MV-4-11 (cell line): ENCODE data around the gene INPP5K.

ENCODE experiments used
- DNase-seq: peaks from one replicate; lab custom pipeline; 2025; lab: John Stamatoyannopoulos, UW

INPP5K gene

GRCh38 chr17:1505586-1505985 lies 10.8 kb downstream of the INPP5K start:
- DNase-seq, result no peak

GRCh38 chr17:1504866-1505265 lies 11.5 kb downstream of the INPP5K start:
- no peak for DNase-seq

GRCh38 chr17:1503699-1504098 lies 12.7 kb downstream of the INPP5K start:
- DNase-seq, result no peak

- peak; percentile 77 for DNase-seq
Measured at GRCh38 chr17:1498869-1499268, 17.5 kb downstream of the INPP5K start.

GRCh38 chr17:1498233-1498632 lies 18.2 kb downstream of the INPP5K start:
- no peak for DNase-seq

- no peak for DNase-seq
Measured at GRCh38 chr17:1497831-1498230, 18.6 kb downstream of the INPP5K start.

- no peak for DNase-seq
Measured at GRCh38 chr17:1496869-1497268, 19.5 kb downstream of the INPP5K start.

GRCh38 chr17:1495265-1495989 lies 21.0 kb downstream of the INPP5K start:
- no peak for DNase-seq

- no peak for DNase-seq
Measured at GRCh38 chr17:1494736-1495253, 21.6 kb downstream of the INPP5K start.

GRCh38 chr17:1494203-1494602 lies 22.2 kb downstream of the INPP5K start:
- DNase-seq, result no peak

- DNase-seq, result no peak
Measured at GRCh38 chr17:1493291-1493980, 23.0 kb downstream of the INPP5K start.

GRCh38 chr17:1492249-1493206 lies 23.9 kb downstream of the INPP5K start, which contains the start of gene MYO1C:
Gene MYO1C (minus strand): TSS chr17:1492686. CDS start chr17:1492487, 199 bp downstream.
- no peak for DNase-seq

GRCh38 chr17:1491443-1492248 lies 24.8 kb downstream of the INPP5K start:
- DNase-seq, result peak; percentile 7

GRCh38 chr17:1490643-1491442 lies 25.6 kb downstream of the INPP5K start:
- DNase-seq, result peak; percentile 37

GRCh38 chr17:1488826-1489270 lies 27.6 kb downstream of the INPP5K start:
- DNase-seq, result no peak

- peak; percentile 43 for DNase-seq
Measured at GRCh38 chr17:1487939-1488825, 28.2 kb downstream of the INPP5K start.

- no peak for DNase-seq
Measured at GRCh38 chr17:1486802-1487695, 29.4 kb downstream of the INPP5K start.
